Osteocyte (in vitro differentiated cells): ENCODE measurements around the gene CKM. TPM values are rescaled to one million over a fixed set of nuclear protein-coding genes. Genes with fewer than 3 reads are reported as not detected.

Source experiments
- DNase-seq: peaks from one replicate; pipeline ENCODE4 v3.0.0; 2021; ENCODE audit warnings: mixed read lengths; ENCODE audit not compliant: unreplicated experiment; ENCODE audit errors: extremely low spot score
- H3K27ac Mint-ChIP-seq: one replicate; pipeline ENCODE4 v1.8.0; 2021; ENCODE audit warnings: mild to moderate bottlenecking, mixed read lengths; ENCODE audit not compliant: unreplicated experiment
- H3K27me3 Mint-ChIP-seq: one replicate; pipeline ENCODE4 v1.8.0; 2021; ENCODE audit warnings: mixed read lengths; ENCODE audit not compliant: unreplicated experiment
- H3K36me3 Mint-ChIP-seq: one replicate; pipeline ENCODE4 v1.8.0; 2021; ENCODE audit warnings: mixed read lengths; ENCODE audit not compliant: unreplicated experiment
- H3K4me1 Mint-ChIP-seq: one replicate; pipeline ENCODE4 v1.8.0; 2021; ENCODE audit warnings: mixed read lengths; ENCODE audit not compliant: unreplicated experiment
- H3K4me3 Mint-ChIP-seq: one replicate; pipeline ENCODE4 v1.8.0; 2021; ENCODE audit warnings: mild to moderate bottlenecking, moderate library complexity, mixed read lengths; ENCODE audit not compliant: unreplicated experiment
- H3K9me3 Mint-ChIP-seq: one replicate; pipeline ENCODE4 v1.8.0; 2021; ENCODE audit warnings: mixed read lengths; ENCODE audit not compliant: unreplicated experiment
- long read RNA-seq: library from polyadenylated mRNA; unstranded; transcript quantifications from one replicate; pipeline ENCODE4 v2.0.0, GENCODE V29; 2021
- total RNA-seq: library from RNA; stranded (reverse); gene quantifications from 2 replicates; pipeline ENCODE4 v1.2.1, GENCODE V29; 2021
- TF ChIP-seq, protein P1 (sequence below): fragments of 200-600 bp; sonication (generic); IDR thresholded peaks from 2 replicates; pipeline ENCODE4 v1.5.0; 2021; ENCODE audit warnings: antibody characterized with exemption, mild to moderate bottlenecking, moderate library complexity

The CKM gene
- total RNA-seq: not detected in 2 replicates
- long read RNA-seq: 0 reads

DNA sequence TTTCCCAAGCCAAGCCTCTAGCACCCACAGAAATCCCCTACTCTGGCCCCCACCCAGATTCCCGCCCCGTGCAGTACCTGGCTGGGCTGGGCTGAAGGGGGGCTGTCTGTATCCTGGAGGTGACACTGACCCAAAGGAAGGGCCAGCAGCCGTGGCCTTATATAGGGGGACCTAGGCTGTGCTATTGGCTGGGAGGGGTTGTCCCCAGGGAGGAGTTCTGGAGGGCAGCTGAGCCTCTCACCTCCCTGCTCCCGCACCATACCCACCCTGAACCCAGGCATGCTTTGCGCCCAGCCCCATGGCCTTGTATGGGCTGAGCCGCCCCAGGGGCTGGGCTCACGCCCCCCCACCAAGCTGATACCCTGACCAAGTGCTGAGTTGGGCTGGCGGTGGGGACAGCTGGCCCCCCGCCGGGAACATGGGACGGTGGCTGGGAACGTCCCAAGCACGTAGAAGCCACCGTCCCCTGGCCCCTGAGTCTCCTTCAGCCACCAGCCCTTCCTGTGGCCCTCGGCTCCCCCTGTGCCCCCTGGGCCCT lies at the start of gene CKM:
TSS of gene CKM (minus strand) at position 132 of the 538 bp plus-strand sequence. CDS start 3,162 bp downstream, outside the sequence.
- Mint-ChIP-seq H3K4me3 (peak within 1 kb of the TSS; percentile 56), H3K36me3 (no peaks in the 10 kb centered on the region), H3K27ac (no peak within 1 kb of the TSS), H3K9me3 (no peaks in the 10 kb centered on the region), H3K4me1 (peaks cover 14% of the 10 kb centered on the region), H3K27me3 (peaks cover 4% of the 10 kb centered on the region)
- DNase-seq: no peak
- TF ChIP-seq, protein P1, sequence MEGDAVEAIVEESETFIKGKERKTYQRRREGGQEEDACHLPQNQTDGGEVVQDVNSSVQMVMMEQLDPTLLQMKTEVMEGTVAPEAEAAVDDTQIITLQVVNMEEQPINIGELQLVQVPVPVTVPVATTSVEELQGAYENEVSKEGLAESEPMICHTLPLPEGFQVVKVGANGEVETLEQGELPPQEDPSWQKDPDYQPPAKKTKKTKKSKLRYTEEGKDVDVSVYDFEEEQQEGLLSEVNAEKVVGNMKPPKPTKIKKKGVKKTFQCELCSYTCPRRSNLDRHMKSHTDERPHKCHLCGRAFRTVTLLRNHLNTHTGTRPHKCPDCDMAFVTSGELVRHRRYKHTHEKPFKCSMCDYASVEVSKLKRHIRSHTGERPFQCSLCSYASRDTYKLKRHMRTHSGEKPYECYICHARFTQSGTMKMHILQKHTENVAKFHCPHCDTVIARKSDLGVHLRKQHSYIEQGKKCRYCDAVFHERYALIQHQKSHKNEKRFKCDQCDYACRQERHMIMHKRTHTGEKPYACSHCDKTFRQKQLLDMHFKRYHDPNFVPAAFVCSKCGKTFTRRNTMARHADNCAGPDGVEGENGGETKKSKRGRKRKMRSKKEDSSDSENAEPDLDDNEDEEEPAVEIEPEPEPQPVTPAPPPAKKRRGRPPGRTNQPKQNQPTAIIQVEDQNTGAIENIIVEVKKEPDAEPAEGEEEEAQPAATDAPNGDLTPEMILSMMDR: no peak

DNA sequence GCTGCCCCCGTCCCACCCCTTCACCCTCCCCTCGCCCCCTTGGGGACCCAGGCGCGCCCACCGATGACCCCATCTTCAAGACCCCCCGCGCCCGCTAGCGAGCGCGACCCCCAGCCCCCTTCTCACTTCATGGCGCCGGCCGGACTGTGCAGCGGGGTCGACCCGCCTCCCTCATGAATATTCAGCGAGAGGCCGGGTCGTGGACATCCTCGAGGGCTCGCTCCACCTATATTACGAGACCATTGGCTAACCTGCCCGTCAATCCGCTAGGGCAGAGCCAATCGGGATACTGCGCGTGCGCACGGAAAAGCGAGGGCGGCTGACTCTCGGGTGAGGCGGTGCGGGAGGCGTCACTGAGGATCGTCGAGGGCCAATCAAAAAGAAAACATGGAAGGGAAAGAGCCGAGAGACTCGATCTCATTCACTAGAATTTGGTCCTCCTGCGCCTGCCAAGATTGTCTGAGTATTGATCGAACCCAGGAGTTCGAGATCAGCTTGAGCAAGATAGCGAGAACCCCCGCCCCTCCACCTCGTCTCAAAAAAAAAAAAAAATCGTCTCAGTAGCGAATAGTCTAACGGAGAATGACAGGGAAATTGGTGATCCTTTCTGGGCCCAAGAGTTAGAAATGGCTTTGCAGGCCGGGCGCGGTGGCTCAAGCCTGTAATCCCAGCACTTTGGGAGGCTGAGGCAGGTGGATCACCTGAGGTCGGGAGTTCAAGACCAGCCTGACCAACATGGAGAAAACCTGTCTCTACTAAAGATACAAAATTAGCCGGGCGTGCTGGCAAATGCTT lies 47.9 kb upstream of the CKM start, which contains the start of gene ERCC2:
TSS of gene ERCC2 (minus strand) at position 164 of the 795 bp plus-strand sequence. CDS start at position 131, 33 bp downstream.
- H3K9me3 Mint-ChIP-seq: no peaks in the 10 kb centered on the region
- no peaks in the 10 kb centered on the region for H3K36me3 Mint-ChIP-seq
- H3K27ac Mint-ChIP-seq: peak within 1 kb of the TSS; percentile 100
- peak; percentile 100 for DNase-seq
- H3K4me1 Mint-ChIP-seq: peaks cover 22% of the 10 kb centered on the region
- H3K4me3 Mint-ChIP-seq: peak within 1 kb of the TSS; percentile 91
- TF ChIP-seq, protein P1: no peak
- no peaks in the 10 kb centered on the region for H3K27me3 Mint-ChIP-seq

DNA sequence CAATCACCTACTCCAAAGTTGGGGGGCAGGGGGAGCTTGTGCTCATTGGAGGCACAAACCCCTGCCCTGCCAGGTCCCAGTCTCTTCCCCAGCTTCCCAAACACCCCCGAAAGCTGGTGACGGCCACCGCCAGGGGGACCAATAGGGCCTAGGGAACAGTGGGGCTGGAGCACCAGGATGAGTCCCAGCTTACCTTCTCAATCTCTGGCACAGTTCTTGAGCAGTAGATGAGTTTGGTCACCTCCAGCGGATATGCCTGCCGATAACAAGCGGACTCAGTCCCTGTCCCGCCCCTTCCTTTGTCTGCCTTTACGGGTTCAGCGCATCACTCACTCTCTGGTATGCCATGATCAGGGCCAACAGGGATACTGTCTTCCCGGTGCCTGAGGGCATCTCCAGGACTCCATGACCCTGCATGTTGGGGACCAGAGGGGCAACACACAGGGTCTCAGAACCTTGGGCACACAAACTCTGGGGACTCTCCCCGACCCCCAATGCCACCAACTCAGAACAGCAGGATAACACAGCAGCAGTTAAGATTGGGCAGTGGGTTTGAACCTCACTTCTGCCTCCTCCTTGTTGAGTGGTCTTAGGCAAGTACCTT lies 46.2 kb upstream of the CKM start:
- Mint-ChIP-seq H3K4me1 (peaks cover 18% of the 10 kb centered on the region), H3K27me3 (no peaks in the 10 kb centered on the region), H3K27ac (no peak overlapping the region), H3K9me3 (no peaks in the 10 kb centered on the region), H3K36me3 (no peaks in the 10 kb centered on the region), H3K4me3 (peak overlapping the region; percentile 45)
- DNase-seq: no peak
- TF ChIP-seq, protein P1: no peak

DNA sequence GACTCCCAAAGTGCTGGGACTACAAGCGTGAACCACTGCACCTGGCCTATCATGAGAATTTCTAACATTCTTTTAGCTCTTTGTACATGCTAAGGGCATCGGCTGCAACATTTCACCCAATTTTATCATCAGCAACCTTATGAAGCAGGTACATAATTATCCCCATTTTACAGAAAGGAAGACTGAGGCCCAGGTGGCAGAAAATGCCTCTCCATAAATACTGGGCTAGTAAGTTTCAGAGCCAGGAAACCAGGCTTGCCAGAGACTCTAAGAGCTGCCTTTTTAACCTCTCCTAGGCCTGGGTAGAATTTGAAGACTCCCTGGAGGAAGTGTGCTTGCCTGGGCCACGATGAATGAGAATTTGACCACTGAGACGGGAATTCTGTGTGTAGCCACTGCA lies 45.5 kb upstream of the CKM start:
- no peak overlapping the region for H3K27ac Mint-ChIP-seq
- no peak for DNase-seq

More for the DNA sequence above, 45.5 kb upstream of the CKM start:
- peaks cover 18% of the 10 kb centered on the region for H3K4me1 Mint-ChIP-seq
- H3K4me3 Mint-ChIP-seq: no peak overlapping the region
- H3K9me3 Mint-ChIP-seq: no peaks in the 10 kb centered on the region
- no peaks in the 10 kb centered on the region for H3K27me3 Mint-ChIP-seq
- TF ChIP-seq, protein P1: no peak
- no peaks in the 10 kb centered on the region for H3K36me3 Mint-ChIP-seq
